Endothelial cell of umbilical vein (primary cell): ENCODE data around the gene RELCH. TPM values are rescaled to one million over a fixed set of nuclear protein-coding genes. Genes with fewer than 3 reads are reported as not detected.

Source experiments
- BruUV-seq: library from RNA; stranded (reverse); fragments of 400-500 nt; replicated peaks from 2 replicates; lab custom pipeline; 2021; lab: Mats Ljungman, UMichigan
- CTCF ChIA-PET: fragments of 300-600, 350-600 bp; sonication (Branson Sonifier 250); formaldehyde crosslinking; loops from one replicate; lab custom pipeline; 2021; ENCODE audit warnings: antibody characterized with exemption, inconsistent platforms; lab: Charles Lee
- POLR2A ChIA-PET: fragments of 300-600, 350-600 bp; sonication (Branson Sonifier 250); formaldehyde crosslinking; loops from one replicate; lab custom pipeline; 2021; ENCODE audit warnings: antibody characterized with exemption, inconsistent platforms; lab: Charles Lee
- DNase-seq: peaks from one replicate; pipeline ENCODE4 v3.0.0-alpha.2; 2011; ENCODE audit warnings: low read depth, low spot score
- FAIRE-seq: peaks from 2 replicates; lab custom pipeline; 2011; peaks lifted over from hg19 to GRCh38; lab: Jason Lieb, UNC
- H2AFZ ChIP-seq: 2 replicates; pipeline ENCODE4 v1.6.0; 2012; ENCODE audit warnings: low read depth, low read length, control low read depth, inconsistent platforms
- H3K27ac ChIP-seq: 2 replicates; pipeline ENCODE4 v1.5.1; 2011; ENCODE audit warnings: low read depth, mild to moderate bottlenecking, control low read depth, low read length, moderate library complexity; ENCODE audit not compliant: insufficient read depth
- H3K27me3 ChIP-seq, 2 experiments: 2 replicates each; pipeline versions ENCODE4 v1.6.0 to v1.6.1; 2011; ENCODE audit warnings: low read length in 2 of 2, mixed read lengths in 1 of 2; ENCODE audit not compliant: control insufficient read depth in 2 of 2, insufficient read depth in 2 of 2
- H3K36me3 ChIP-seq, 2 experiments: 2 replicates in 1 of 2; 3 replicates in 1 of 2; pipeline ENCODE4 v1.5.1; 2011; ENCODE audit warnings: low read length in 2 of 2, mild to moderate bottlenecking in 1 of 2, moderate library complexity in 1 of 2; ENCODE audit not compliant: control insufficient read depth in 2 of 2, insufficient read depth in 2 of 2; ENCODE audit errors: extremely low read depth in 1 of 2
- H3K4me1 ChIP-seq: 3 replicates; pipeline ENCODE4 v1.5.1; 2011; ENCODE audit warnings: mild to moderate bottlenecking, low read length; ENCODE audit not compliant: control insufficient read depth, insufficient read depth; ENCODE audit errors: extremely low read depth
- H3K4me2 ChIP-seq: 2 replicates; pipeline ENCODE4 v1.6.1; 2011; ENCODE audit warnings: low read length, control low read depth, mixed read lengths; ENCODE audit not compliant: insufficient read depth
- H3K4me3 ChIP-seq, 3 experiments: fragments of 200-600 bp in 1 of 3; sonication (generic), shearing (Covaris generic) in 1 of 3; replicated peaks in 1 of 3; 2 replicates each; pipeline ENCODE4 v1.5.1; 2011 to 2016; ENCODE audit warnings: control low read depth in 3 of 3, low read length in 3 of 3, mild to moderate bottlenecking in 2 of 3, inconsistent platforms in 1 of 3, low read depth in 1 of 3, moderate library complexity in 1 of 3; ENCODE audit not compliant: insufficient read depth in 1 of 3
- H3K79me2 ChIP-seq: 2 replicates; pipeline ENCODE4 v1.6.0; 2012; ENCODE audit warnings: low read length, inconsistent platforms; ENCODE audit not compliant: control insufficient read depth, insufficient read depth
- H3K9ac ChIP-seq: replicated peaks from 2 replicates; pipeline ENCODE3; 2011; ENCODE audit warnings: low read length, control low read depth; ENCODE audit not compliant: insufficient read depth; ENCODE audit errors: extremely low read depth
- H3K9me1 ChIP-seq: replicated peaks from 3 replicates; pipeline ENCODE4 v1.6.0; 2011; ENCODE audit warnings: mild to moderate bottlenecking, low read length; ENCODE audit not compliant: control insufficient read depth, insufficient read depth; ENCODE audit errors: extremely low read depth
- H3K9me3 ChIP-seq: replicated peaks from 2 replicates; pipeline ENCODE4 v1.5.1; 2012; ENCODE audit warnings: low read length, inconsistent platforms; ENCODE audit not compliant: control insufficient read depth, insufficient read depth
- H4K20me1 ChIP-seq: replicated peaks from 2 replicates; pipeline ENCODE3; 2011; ENCODE audit warnings: mild to moderate bottlenecking, low read length; ENCODE audit not compliant: control insufficient read depth, insufficient read depth; ENCODE audit errors: extremely low read depth
- EZH2 ChIP-seq: IDR thresholded peaks from 2 replicates; pipeline ENCODE4 v1.6.1; 2012; ENCODE audit warnings: borderline replicate concordance, low read depth, mild to moderate bottlenecking, moderate library complexity, low read length, inconsistent platforms; ENCODE audit not compliant: severe bottlenecking
- FOS ChIP-seq: IDR thresholded peaks from 2 replicates; pipeline ENCODE4 v1.6.1; 2011; ENCODE audit warnings: mild to moderate bottlenecking, low read length, moderate library complexity, borderline replicate concordance; ENCODE audit not compliant: insufficient read depth
- GATA2 ChIP-seq: IDR thresholded peaks from 2 replicates; pipeline ENCODE4 v1.7.0; 2011; ENCODE audit warnings: low read depth, mild to moderate bottlenecking, moderate library complexity, mixed read lengths, low read length; ENCODE audit not compliant: insufficient read length, insufficient read depth
- JUN ChIP-seq: IDR thresholded peaks from 2 replicates; pipeline ENCODE4 v1.6.1; 2011; ENCODE audit warnings: borderline replicate concordance, low read depth; ENCODE audit not compliant: insufficient read length, insufficient read depth
- MAX ChIP-seq: IDR thresholded peaks from 2 replicates; pipeline ENCODE4 v1.6.1; 2011; ENCODE audit not compliant: insufficient read depth, insufficient read length
- MYC ChIP-seq: IDR thresholded peaks from one replicate; pipeline ENCODE4 v1.6.1; 2011; ENCODE audit warnings: mild to moderate bottlenecking, low read depth, low read length
- POLR2A ChIP-seq: IDR thresholded peaks from 2 replicates; pipeline ENCODE4 v1.6.1; 2012; ENCODE audit warnings: low read depth, mild to moderate bottlenecking, control low read depth, low read length
- POLR2AphosphoS5 ChIP-seq: IDR thresholded peaks from 2 replicates; pipeline ENCODE4 v1.6.1; 2012; ENCODE audit warnings: low read depth, mild to moderate bottlenecking, control low read depth, low read length, moderate library complexity; ENCODE audit not compliant: insufficient read depth
- dilution Hi-C: fragments of 300-500 bp; cut with MboI; formaldehyde crosslinking; loops from one replicate; pipeline ENCODE4 v1.15.0; 2019; ENCODE audit warnings: low sequenced_read_pairs; ENCODE audit not compliant: extremely low pct_ligation_motif_present
- intact Hi-C: fragments of 100-400 bp; cut with micrococcal nuclease; formaldehyde crosslinking; loops from one replicate; pipeline ENCODE4 v1.10.0; 2022
- polyA plus RNA-seq, 4 experiments: library from polyadenylated mRNA; depleted of rRNA in 3 of 4; stranded (reverse) in 3 of 4; unstranded in 1 of 4; fragments of >200 nt; gene quantifications; 2 replicates each; pipeline versions ENCODE4 v1.2.1 to v1.2.3, GENCODE V29; 2011 to 2012; ENCODE audit warnings: missing spikeins in 1 of 4
- total RNA-seq: library from RNA; stranded (reverse); gene quantifications from 2 replicates; pipeline ENCODE4 v1.2.3, GENCODE V29; 2021
- TF ChIP-seq, protein P1 (sequence below), 2 donors: IDR thresholded peaks; 1 replicate in 1 of 2; 2 replicates in 1 of 2; pipeline ENCODE4 v1.5.1; 2011; ENCODE audit warnings: low read length in 2 of 2, mild to moderate bottlenecking in 2 of 2, moderate library complexity in 2 of 2, control low read depth in 1 of 2, inconsistent platforms in 1 of 2, low read depth in 1 of 2; ENCODE audit not compliant: insufficient read depth in 1 of 2; ENCODE audit errors: extremely low read depth in 1 of 2

RELCH gene
- total and polyA plus RNA-seq, 2 donors (not counting 3 experiments of a cell fraction or from before 2014, with no cell fraction given), result 6.6 to 25.2 TPM

- H3K27me3 ChIP-seq, result no peaks in the 10 kb centered on the region
- no TSS peak for BruUV-seq
- intact Hi-C loops (loop anchor here (10.0 kb wide), 1 partner anchor 732 kb away; no protein-coding TSS in a partner anchor), dilution Hi-C loops (no loop called here)
- TF ChIP-seq EZH2, result no peak
- TF ChIP-seq, protein P1, sequence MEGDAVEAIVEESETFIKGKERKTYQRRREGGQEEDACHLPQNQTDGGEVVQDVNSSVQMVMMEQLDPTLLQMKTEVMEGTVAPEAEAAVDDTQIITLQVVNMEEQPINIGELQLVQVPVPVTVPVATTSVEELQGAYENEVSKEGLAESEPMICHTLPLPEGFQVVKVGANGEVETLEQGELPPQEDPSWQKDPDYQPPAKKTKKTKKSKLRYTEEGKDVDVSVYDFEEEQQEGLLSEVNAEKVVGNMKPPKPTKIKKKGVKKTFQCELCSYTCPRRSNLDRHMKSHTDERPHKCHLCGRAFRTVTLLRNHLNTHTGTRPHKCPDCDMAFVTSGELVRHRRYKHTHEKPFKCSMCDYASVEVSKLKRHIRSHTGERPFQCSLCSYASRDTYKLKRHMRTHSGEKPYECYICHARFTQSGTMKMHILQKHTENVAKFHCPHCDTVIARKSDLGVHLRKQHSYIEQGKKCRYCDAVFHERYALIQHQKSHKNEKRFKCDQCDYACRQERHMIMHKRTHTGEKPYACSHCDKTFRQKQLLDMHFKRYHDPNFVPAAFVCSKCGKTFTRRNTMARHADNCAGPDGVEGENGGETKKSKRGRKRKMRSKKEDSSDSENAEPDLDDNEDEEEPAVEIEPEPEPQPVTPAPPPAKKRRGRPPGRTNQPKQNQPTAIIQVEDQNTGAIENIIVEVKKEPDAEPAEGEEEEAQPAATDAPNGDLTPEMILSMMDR (IDR thresholded peaks at IDR 0.05; ENCODE audit: extremely low read depth in 1 of 2, insufficient read depth in 1 of 2, low read depth in 1 of 2, low read length in 2 of 2), result no peak
- TF ChIP-seq POLR2AphosphoS5, result no peak
- TF ChIP-seq MYC, result no peak
- TF ChIP-seq FOS, result no peak
- no peak for TF ChIP-seq JUN
- TF ChIP-seq GATA2, result no peak
- TF ChIP-seq POLR2A, result no peak
- TF ChIP-seq MAX, result no peak
- no peak overlapping the region for H2AFZ ChIP-seq
- H3K36me3 ChIP-seq, result no peaks in the 10 kb centered on the region
- DNase-seq (no peak), FAIRE-seq (no peak)
- peaks cover 57% of the 10 kb centered on the region for H3K4me1 ChIP-seq
- H3K9me1 ChIP-seq, result no peaks in the 10 kb centered on the region
- CTCF ChIA-PET, result no interaction called here
- H3K9me3 ChIP-seq, result no peaks in the 10 kb centered on the region
- POLR2A ChIA-PET, result no interaction called here
- H3K9ac ChIP-seq, result no peak overlapping the region
- H3K4me2 ChIP-seq, result no peak overlapping the region
- H4K20me1 ChIP-seq, result no peaks in the 10 kb centered on the region
- H3K27ac ChIP-seq, result no peak overlapping the region
- no peak overlapping the region for H3K4me3 ChIP-seq
- no peaks in the 10 kb centered on the region for H3K79me2 ChIP-seq
Observed at GRCh38 chr18:62336618-62337017, 149.6 kb downstream of the RELCH start.
